Activated CD4-positive, alpha-beta T cell treated with anti-CD3 and anti-CD28 coated beads for 1 hour (primary cell): Measurements from ENCODE around the gene CNTNAP2.

Source experiments
- DNase-seq: peaks from one replicate; pipeline ENCODE4 v3.0.0-alpha.2; 2020

The CNTNAP2 gene

GRCh38 chr7:146635205-146636032 lies 518.8 kb downstream of the CNTNAP2 start:
- DNase-seq: no peak

- no peak for DNase-seq
These were observed 519.4 kb downstream of the CNTNAP2 start for GRCh38 chr7:146636033-146636356.

- no peak for DNase-seq
These were observed 520.0 kb downstream of the CNTNAP2 start for GRCh38 chr7:146636581-146636980.

- DNase-seq: no peak
These were observed 522.7 kb downstream of the CNTNAP2 start for GRCh38 chr7:146639291-146639690.

- DNase-seq: no peak
These were observed 524.9 kb downstream of the CNTNAP2 start for GRCh38 chr7:146641491-146641890.

GRCh38 chr7:146645383-146645976 lies 528.9 kb downstream of the CNTNAP2 start:
- DNase-seq: no peak

- no peak for DNase-seq
These were observed 530.8 kb downstream of the CNTNAP2 start for GRCh38 chr7:146647445-146647844.

GRCh38 chr7:146652176-146652575 lies 535.6 kb downstream of the CNTNAP2 start:
- DNase-seq: no peak

GRCh38 chr7:146654048-146654447 lies 537.4 kb downstream of the CNTNAP2 start:
- DNase-seq: no peak

GRCh38 chr7:146655928-146656797 lies 539.6 kb downstream of the CNTNAP2 start:
- DNase-seq: no peak

- no peak for DNase-seq
These were observed 540.4 kb downstream of the CNTNAP2 start for GRCh38 chr7:146656988-146657387.

- no peak for DNase-seq
These were observed 542.0 kb downstream of the CNTNAP2 start for GRCh38 chr7:146658604-146659003.

- no peak for DNase-seq
These were observed 543.1 kb downstream of the CNTNAP2 start for GRCh38 chr7:146659732-146660131.

GRCh38 chr7:146660839-146661238 lies 544.2 kb downstream of the CNTNAP2 start:
- no peak for DNase-seq

GRCh38 chr7:146661435-146661834 lies 544.8 kb downstream of the CNTNAP2 start:
- DNase-seq: no peak

GRCh38 chr7:146661929-146662328 lies 545.3 kb downstream of the CNTNAP2 start:
- no peak for DNase-seq

- DNase-seq: no peak
These were observed 548.4 kb downstream of the CNTNAP2 start for GRCh38 chr7:146665023-146665422.

GRCh38 chr7:146670532-146670931 lies 553.9 kb downstream of the CNTNAP2 start:
- no peak for DNase-seq

- no peak for DNase-seq
These were observed 564.9 kb downstream of the CNTNAP2 start for GRCh38 chr7:146681487-146681886.

- DNase-seq: no peak
These were observed 566.8 kb downstream of the CNTNAP2 start for GRCh38 chr7:146683439-146683838.

GRCh38 chr7:146690987-146691386 lies 574.4 kb downstream of the CNTNAP2 start:
- no peak for DNase-seq

GRCh38 chr7:146698995-146699610 lies 582.5 kb downstream of the CNTNAP2 start:
- no peak for DNase-seq

- DNase-seq: no peak
These were observed 583.5 kb downstream of the CNTNAP2 start for GRCh38 chr7:146700015-146700560.
